ENCODE results near the gene DLEC1. TPM values are rescaled to one million over a fixed set of nuclear protein-coding genes. Genes with fewer than 3 reads are reported as not detected.

The DLEC1 gene
- total and polyA plus RNA-seq, 9 of the 15 experiments (the other 6 are each of a cell fraction or from before 2014, with no cell fraction given), result 0.07 to 0.08 TPM; not detected in 7

GRCh38 chr3:38105525-38105924 is 66.5 kb downstream of the DLEC1 start:
- Histone ChIP-seq H3K4me1 (replicated peaks in 1 of 2; ENCODE audit: control insufficient read depth in 2 of 2, insufficient read depth in 2 of 2, low read length in 2 of 2) (peaks cover 0 to 7% of the 10 kb centered on the region in 2 experiments; a peak in 2 of 5 replicates), H4K20me1 (replicated peaks; ENCODE audit: control insufficient read depth, insufficient read depth, low read length) (no peaks in the 10 kb centered on the region), H3K4me3 (no peak overlapping the region), H3K4me2 (ENCODE audit: insufficient read depth, low read length) (no peak overlapping the region), H3K27me3 (ENCODE audit: control insufficient read depth in 2 of 2, insufficient read depth in 2 of 2, low read length in 2 of 2) (peaks cover 12 to 35% of the 10 kb centered on the region in 2 experiments; a peak in 4 of 5 replicates), H3K79me2 (ENCODE audit: control insufficient read depth, insufficient read depth, low read length) (no peaks in the 10 kb centered on the region), H3K9me3 (replicated peaks; ENCODE audit: control insufficient read depth, insufficient read depth, low read depth, low read length) (no peaks in the 10 kb centered on the region), H2AFZ (ENCODE audit: low read depth, low read length) (no peak overlapping the region), H3K27ac (ENCODE audit: extremely low read depth, low read depth, low read length) (no peak overlapping the region), H3K36me3 (ENCODE audit: control insufficient read depth, insufficient read depth, low read length) (no peaks in the 10 kb centered on the region), H3K9me1 (ENCODE audit: control insufficient read depth, insufficient read depth, low read length) (no peaks in the 10 kb centered on the region), H3K9ac (ENCODE audit: insufficient read depth in 1 of 2, low read depth in 2 of 2, low read length in 2 of 2) (no peak overlapping the region)
- ATAC-seq (no peak), DNase-seq (ENCODE audit: extremely low read depth in 1 of 4, low spot score in 3 of 4) (no peak), FAIRE-seq (no peak)
- WGBS (ENCODE audit: insufficient coverage, low coverage, missing lambda C conversion rate), result 0% methylated on average over 1 of the region's 1 CpG
- no TSS peak for BruUV-seq (replicated peaks)
- TF ChIP-seq HNRNPLL (IDR thresholded peaks at IDR 0.05; ENCODE audit: low read depth, low read length, poor library complexity, severe bottlenecking), result no peak
- TF ChIP-seq ZFP91 (CRISPR knock-in tag; IDR thresholded peaks at IDR 0.05), result no peak
- no peak for TF ChIP-seq NFRKB (IDR thresholded peaks at IDR 0.05; ENCODE audit: low read depth)
- TF ChIP-seq ZKSCAN3 (CRISPR knock-in tag; IDR thresholded peaks at IDR 0.05), result no peak
- peak; percentile 97 for TF ChIP-seq ZNF507 (tag; conservative IDR thresholded peaks at IDR 0.05)
- TF ChIP-seq, protein P1, sequence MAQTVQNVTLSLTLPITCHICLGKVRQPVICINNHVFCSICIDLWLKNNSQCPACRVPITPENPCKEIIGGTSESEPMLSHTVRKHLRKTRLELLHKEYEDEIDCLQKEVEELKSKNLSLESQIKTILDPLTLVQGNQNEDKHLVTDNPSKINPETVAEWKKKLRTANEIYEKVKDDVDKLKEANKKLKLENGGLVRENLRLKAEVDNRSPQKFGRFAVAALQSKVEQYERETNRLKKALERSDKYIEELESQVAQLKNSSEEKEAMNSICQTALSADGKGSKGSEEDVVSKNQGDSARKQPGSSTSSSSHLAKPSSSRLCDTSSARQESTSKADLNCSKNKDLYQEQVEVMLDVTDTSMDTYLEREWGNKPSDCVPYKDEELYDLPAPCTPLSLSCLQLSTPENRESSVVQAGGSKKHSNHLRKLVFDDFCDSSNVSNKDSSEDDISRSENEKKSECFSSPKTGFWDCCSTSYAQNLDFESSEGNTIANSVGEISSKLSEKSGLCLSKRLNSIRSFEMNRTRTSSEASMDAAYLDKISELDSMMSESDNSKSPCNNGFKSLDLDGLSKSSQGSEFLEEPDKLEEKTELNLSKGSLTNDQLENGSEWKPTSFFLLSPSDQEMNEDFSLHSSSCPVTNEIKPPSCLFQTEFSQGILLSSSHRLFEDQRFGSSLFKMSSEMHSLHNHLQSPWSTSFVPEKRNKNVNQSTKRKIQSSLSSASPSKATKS (CRISPR knock-in tag; IDR thresholded peaks at IDR 0.05), result no peak
- TF ChIP-seq ZKSCAN8 (CRISPR knock-in tag; IDR thresholded peaks at IDR 0.05), result no peak
- POLR2A ChIA-PET, result no interaction called here
- intact Hi-C loops (cut with micrococcal nuclease) (no loop called here), in situ Hi-C loops (cut with MboI) (no loop called here)
- CTCF ChIA-PET (ENCODE audit: low intra/inter-chr PET ratio), result no interaction called here
